Activated CD4-positive, alpha-beta T cell treated with anti-CD3 and anti-CD28 coated beads, Interleukin-2, amount 50 U/mL, for 16 hours (primary cell): ENCODE measurements around the gene LARGE1.
"Not testable (repeated sequence)": the region's sequence is repeated elsewhere in the genome, so short reads cannot be mapped to it uniquely, and the experiment has no call there.

ENCODE experiments used
- DNase-seq: peaks from one replicate; pipeline ENCODE4 v3.0.0-alpha.2; 2020

The LARGE1 gene

GRCh38 chr22:33883561-33883960 is 36.7 kb downstream of the LARGE1 start:
- DNase-seq = no peak

GRCh38 chr22:33882991-33883390 is 37.3 kb downstream of the LARGE1 start:
- DNase-seq = no peak

DNA sequence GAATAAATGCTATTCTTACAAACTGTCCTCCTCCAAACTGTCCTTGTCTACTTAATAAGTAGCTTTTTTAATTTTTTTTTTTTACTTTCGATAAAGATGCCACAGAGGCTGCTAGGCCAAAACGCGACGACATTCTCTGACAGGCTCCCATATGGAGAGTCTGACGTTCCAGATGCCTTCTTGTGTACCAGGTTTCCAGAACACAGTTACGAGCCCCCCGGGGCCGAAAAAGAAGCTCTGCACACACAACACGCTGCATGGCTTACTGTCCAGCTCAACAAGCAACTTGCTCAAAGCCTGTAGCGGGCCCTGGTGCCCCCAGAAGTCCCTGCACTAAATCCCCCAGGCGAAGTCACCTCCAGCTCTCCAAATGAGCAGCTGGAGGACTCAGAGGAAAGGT is 39.3 kb downstream of the LARGE1 start:
- no peak for DNase-seq

- no peak for DNase-seq
Measured at GRCh38 chr22:33879796-33880195, 40.5 kb downstream of the LARGE1 start.

DNA sequence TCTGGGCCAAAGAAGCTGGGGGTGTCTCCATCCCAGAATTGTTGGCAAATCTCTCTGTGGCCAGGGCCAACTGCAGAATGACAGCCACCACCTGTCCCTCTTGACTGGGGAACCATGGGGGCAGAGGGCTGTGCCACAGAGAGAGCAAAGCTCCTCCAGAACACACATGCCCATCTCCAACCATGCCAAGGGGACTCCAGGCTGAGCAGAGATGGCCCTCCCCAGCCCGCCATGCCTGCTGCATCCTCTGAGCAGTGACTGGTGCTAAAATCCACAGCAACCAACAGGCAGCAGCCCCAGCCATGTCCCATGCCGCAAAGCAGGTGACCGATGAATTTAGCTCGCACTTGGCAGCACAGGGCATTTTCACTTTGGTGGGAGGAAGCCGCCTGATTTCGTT is 45.0 kb downstream of the LARGE1 start:
- DNase-seq = no peak

- DNase-seq = no peak
Measured at GRCh38 chr22:33874206-33874605, 46.1 kb downstream of the LARGE1 start.

- no peak for DNase-seq
Measured at GRCh38 chr22:33873666-33874065, 46.6 kb downstream of the LARGE1 start.

GRCh38 chr22:33873186-33873585 is 47.1 kb downstream of the LARGE1 start:
- no peak for DNase-seq

GRCh38 chr22:33871935-33872334 is 48.3 kb downstream of the LARGE1 start:
- no peak for DNase-seq

DNA sequence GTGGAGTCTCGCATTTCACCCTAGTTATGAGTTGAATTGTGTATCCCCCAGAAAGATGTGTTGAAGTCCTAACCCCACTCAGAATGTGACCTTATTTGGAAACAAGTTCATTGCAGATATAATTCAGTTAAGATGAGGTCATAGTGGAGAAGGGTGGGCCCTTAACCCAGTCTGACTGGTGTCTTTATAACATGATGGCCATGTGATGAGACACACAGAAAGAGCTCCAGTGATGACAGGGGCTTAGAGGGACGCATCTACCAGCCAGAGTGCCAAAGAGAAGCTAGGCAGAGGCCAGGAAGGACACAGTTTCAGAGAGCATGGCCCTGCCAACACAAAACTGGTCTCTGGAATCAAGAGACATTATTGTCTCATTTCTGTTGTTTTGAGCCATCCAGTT is 50.3 kb downstream of the LARGE1 start:
- DNase-seq = no peak

- no peak for DNase-seq
Measured at GRCh38 chr22:33867971-33868370, 52.3 kb downstream of the LARGE1 start.

DNA sequence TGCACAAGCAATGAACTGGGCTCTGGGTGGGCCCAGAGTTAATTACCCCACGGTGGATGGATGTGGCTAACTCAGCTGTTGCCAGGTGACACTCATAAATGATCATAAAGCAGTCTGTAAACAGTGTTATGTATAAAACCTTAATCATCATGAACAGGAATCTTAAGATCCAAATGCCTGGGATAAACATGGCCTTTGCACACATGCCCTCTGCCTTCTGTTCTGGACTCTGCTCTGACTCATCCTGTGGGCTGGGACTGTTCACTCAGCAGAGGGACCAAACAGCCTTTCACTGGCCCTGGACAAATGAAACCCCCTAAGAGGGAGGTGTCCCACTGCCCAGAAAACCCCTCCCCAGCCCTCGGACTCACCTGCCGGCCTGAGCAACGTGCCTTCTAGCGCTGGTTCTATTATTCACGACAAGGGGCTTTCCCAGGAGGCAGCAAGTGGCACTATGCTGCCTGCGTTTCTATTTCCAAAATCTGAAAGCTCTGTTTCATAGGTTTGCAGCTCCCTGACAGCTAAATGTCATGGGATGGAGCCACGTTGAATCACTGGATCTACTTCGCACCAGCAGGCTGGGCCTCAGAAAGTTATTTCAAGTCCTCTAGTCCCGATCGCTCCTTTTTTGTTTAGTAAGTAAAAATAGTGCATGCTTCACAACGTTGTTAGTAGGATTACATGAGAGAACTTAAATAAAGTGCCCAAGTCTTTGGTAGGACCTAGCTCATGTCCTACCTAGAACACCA is 53.0 kb downstream of the LARGE1 start:
- DNase-seq = no peak

DNA sequence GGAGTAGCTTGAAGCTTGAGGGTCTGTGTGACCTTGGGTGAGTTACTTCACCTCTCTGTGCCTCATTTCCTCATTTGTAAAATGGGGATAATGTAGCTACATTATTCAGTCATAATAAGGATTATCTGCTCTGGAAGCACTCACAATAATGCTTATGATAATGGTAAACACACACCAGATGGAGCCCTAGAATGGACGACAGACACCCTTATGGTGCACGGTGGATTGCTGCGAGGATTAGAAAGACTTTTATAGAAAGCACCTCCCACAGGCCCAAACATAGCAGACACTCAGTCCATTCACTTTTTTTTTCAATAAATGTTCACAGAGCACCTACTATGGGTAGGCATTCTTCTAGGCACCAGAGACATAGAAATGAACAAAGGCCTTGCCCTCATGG is 53.8 kb downstream of the LARGE1 start:
- DNase-seq = no peak

DNA sequence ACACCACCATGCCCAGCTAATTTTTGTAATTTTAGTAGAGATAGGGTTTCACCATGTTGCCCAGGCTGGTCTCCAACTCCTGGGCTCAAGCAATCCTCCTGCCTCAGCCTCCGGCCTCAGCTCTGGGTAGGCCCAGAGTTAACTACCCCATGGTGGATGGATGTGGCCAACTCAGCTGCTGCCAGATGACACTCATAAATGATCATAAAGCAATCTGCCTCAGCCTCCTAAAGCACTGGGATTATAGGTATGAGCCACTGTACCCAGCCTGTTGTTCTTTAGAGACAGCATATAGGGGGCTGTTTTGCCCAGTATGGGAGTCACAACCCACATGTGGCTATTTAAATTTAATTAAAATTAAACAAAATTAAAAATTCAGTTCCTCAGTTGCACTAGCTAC is 54.3 kb downstream of the LARGE1 start:
- no peak for DNase-seq

DNA sequence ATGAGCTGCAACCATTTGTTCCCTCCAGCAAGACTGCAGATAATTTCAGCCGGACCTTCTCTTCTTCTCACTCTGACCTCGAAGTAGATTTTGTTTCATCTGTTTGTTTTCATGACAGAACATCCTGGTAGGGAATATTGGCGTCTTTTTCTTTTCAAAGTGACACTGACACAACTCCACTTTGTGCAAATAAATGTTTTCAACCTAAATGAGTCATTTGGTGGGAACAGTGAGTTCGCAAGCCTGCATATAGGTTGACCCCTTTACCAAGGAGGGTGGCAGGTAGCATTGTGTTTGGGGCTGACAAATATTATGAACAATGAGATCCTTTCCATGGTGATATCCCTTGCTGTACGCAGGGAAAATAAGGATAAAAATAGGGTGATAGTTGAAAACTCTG is 55.0 kb downstream of the LARGE1 start:
- no peak for DNase-seq

- no peak for DNase-seq
Measured at GRCh38 chr22:33864723-33865130, 55.5 kb downstream of the LARGE1 start.

- DNase-seq = no peak
Measured at GRCh38 chr22:33861216-33861875, 58.9 kb downstream of the LARGE1 start.

DNA sequence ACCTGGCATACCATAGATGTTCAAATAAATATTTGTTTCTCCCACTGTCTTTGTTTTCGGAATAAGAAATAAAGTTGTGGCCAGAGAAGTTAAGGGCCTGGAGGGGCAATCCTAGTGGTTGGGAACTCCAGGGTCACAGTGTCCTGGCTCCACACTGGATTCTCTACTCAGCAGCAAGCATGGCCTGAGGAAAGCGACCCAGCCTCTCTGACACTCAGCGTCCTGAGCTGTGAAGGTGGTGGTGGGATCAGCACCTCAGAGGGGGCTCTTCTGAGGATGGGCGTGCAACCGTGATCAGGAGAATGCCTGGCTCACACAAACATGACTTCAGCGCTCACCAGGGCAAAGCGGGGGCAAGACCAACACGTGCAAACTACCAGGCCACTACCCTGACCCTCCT is 59.9 kb downstream of the LARGE1 start:
- DNase-seq = no peak

- no peak for DNase-seq
Measured at GRCh38 chr22:33859311-33859710, 61.0 kb downstream of the LARGE1 start.

GRCh38 chr22:33858653-33859052 is 61.6 kb downstream of the LARGE1 start:
- not testable (repeated sequence) for DNase-seq

GRCh38 chr22:33857767-33858166 is 62.5 kb downstream of the LARGE1 start:
- DNase-seq = not testable (repeated sequence)

DNA sequence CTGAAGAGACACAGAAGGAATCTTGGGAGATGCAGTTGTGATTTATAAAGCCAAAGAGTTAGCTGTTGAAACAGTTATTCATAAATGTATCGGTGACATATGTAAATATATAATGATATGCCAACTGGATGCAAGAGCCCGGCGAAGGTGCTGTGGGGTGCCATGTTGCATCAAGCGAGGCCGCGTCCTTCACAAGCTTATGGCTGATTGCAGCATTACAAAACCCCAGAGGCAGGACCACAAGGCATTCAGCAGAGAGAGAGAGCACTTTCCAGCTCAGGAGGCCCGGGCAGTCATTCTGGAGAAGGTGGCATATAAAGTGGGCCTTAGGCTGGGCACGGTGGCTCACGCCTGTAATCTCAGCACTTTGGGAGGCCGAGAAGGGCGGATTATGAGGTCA is 65.6 kb downstream of the LARGE1 start:
- DNase-seq = no peak

- no peak for DNase-seq
Measured at GRCh38 chr22:33853200-33854097, 66.8 kb downstream of the LARGE1 start.
